Measurements from ENCODE around the gene TRAPPC6A.

Gene TRAPPC6A

GRCh38 chr19:45149129-45149528, 28.9 kb downstream of the TRAPPC6A start:
- no peak for DNase-seq (ENCODE audit: low read depth)

- no peak for DNase-seq (ENCODE audit: low read depth)
Observed at GRCh38 chr19:45147835-45148676, 30.0 kb downstream of the TRAPPC6A start.

DNA sequence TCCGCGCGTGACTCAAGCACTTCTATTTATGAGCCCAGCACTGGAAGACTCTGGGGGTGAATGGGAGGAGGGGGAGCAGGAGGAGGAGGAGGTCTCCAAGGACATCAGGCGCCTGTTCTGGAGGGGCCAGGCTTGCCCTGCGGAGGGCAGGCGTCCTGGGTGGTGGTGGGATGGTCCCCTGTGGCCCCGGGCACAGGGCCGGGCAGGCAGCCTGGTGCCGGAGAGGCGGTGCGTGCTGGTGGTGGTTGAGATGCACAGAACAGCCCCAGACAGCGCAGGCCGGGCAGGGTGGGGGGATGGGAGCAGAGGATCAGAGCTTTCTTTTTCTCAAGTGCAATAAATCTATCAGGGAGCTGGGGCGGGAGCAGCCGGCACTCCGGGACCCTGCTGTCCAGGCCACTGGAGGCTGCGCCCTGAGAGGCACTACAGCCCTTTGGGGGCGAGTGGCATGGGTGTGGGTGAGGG, 31.3 kb downstream of the TRAPPC6A start:
- DNase-seq (ENCODE audit: low read depth): no peak

- no peak for DNase-seq (ENCODE audit: low read depth)
Observed at GRCh38 chr19:45146251-45146650, 31.8 kb downstream of the TRAPPC6A start.

DNA sequence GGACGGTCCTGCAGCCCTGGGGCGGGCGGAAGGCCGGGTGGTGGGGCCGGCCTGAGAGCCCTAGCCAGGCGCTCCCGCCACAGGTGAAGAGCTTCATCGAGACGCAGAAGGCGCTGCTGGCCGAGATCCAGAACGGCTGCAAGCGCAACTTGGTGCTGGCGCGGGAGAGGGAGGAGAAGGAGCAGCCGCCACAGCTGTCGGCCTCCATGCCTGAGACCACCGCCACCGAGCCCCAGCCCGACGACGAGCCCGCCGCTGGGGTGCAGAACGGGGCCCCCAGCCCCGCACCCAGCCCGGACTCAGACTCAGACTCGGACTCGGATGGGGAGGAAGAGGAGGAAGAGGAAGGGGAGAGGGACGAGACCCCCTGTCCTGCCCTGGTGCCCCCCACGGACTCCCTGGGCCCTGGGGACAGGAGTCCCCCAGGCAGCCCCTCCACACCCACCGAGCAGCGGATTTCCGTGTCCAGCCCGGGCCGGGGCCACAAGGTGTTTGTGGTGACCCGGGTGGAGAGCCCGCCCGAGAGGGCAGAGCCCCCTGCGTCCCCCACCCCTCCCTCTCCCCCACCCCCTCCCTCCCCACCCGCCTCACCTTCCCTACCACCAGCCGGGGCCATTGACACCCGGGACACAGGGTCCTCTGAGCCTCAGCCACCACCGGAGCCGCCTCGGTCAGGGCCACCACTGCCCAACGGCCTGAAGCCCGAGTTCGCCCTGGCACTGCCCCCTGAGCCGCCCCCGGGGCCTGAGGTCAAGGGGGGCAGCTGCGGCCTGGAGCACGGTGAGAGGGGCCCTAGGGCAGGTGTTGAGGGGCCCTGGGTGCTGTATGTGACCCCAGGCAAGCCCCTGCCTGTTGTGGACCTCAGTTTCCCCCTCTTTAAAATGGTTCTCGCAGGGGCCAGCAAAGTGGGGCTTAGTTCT, 32.5 kb downstream of the TRAPPC6A start:
- DNase-seq (ENCODE audit: low read depth): no peak

GRCh38 chr19:45144431-45145269, 33.4 kb downstream of the TRAPPC6A start:
- no peak for DNase-seq (ENCODE audit: low read depth)

DNA sequence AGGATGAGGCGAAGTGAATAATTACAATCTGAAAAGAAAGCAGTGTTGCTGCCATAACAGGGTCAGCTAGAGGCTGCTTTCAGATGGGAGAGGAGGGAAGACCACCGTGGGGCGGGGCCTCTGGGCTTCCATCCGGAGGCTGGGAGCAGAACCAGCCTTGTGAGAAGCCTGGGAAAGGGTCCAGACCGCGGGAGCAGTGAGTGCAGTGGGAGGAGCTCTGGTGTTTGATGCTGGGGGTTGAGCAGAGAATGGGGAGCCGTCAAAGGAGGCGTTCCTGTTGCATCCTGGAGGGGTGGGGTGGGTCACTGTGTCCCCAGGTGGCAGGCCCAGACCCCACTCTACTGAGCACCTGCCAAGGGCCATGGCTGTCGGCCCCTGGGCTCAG, 35.3 kb downstream of the TRAPPC6A start:
- DNase-seq (ENCODE audit: low read depth): no peak

- DNase-seq (ENCODE audit: low read depth): no peak
Observed at GRCh38 chr19:45142016-45142725, 35.9 kb downstream of the TRAPPC6A start.

DNA sequence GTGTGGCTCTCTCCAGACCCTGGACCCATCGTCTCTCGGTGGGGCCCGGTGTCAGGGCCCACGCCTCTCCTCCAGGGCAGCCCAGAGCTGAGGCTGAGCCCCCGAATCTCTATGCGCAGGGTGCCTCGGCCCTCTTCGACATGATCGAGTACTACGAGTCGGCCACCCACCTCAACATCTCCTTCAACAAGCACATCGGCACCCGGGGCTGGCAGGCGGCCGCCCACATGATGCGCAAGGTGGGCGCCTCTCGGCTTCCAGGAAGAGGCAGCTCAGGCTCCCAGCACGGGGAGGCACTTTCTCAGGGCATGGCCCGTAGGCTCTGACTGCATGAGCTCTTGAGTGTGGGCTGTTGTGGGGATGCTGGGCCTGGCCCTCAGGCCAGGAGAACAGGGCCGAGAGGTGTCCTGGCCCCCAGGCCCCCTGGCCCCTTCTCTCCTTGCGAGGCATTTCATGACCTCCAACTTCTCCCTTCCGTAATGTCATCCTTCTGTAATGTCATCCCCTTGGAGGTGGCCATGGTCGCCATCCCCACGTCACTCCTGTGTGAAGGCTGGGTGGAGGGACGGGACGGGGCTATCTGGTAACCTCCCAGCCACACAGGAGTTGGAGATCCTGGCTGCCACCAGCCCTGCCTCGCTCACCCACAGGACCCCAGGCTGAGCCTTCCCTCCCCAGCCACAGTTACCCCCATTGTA, 36.7 kb downstream of the TRAPPC6A start:
- no peak for DNase-seq (ENCODE audit: low read depth)

GRCh38 chr19:45140533-45140932, 37.5 kb downstream of the TRAPPC6A start:
- no peak for DNase-seq (ENCODE audit: low read depth)

GRCh38 chr19:45140144-45140503, 37.9 kb downstream of the TRAPPC6A start:
- no peak for DNase-seq (ENCODE audit: low read depth)

DNA sequence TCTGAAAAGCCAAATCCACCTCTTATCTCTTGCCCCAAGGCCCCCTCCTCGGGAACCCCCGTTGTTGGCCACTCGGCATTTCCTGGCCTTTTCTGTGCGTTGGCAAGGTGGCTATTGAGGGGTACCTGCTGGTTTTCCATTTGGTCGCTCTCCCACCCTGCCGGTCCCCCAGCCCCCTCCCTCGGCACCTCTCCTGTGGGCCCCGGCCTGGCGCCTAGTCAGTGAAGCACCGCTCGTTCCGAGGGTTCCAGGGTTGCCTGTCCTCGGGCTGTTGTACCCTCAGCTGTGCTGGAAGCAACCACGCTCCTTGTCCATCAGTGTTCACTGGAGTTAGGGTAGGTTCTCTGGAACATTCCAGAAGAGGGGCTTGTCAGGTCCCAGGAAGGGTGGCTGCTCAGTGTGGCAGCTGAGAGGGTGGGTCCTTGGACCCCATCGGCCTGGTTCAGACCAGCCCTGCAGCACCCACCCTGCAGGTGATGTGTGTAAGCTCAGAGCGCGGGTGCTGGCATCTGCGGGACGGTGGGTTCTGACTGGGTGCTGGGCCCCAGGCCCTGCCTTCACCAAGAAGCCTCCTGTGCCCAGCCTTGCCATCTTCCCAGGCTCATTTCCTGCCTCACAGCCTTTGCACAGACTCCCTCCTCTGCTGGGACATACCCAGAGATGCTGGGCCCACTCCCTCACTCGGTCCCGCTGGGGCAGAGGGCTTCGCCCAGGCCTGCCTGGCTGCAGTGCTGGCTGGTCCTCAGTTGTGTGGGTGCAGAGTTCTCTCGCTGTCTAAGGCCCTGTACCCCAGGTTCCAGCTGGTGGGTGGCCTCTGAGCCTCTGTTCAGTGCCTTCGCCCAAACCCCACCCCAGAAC, 38.5 kb downstream of the TRAPPC6A start:
- no peak for DNase-seq (ENCODE audit: low read depth)

DNA sequence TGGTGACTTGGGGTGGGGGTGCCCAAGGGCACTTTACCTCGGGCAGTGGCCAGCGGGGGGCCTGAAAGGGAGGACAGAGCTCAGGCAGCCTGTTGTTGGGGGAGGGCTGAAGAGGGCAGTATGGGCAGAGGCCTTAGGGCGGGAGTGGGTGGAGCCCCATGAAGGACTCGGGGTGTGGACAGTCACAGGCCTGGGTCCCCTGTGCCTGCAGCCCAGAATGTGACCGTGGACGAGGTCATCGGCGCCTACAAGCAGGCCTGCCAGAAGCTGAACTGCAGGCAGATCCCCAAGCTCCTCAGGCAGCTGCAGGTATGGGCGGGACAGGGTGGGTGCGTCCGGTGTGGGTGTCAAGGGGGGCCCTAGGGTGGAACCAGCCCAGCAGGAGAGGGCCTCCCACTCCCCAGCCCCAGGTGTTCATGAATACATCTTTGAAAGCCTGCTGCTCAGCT, 39.7 kb downstream of the TRAPPC6A start:
- no peak for DNase-seq (ENCODE audit: low read depth)

DNA sequence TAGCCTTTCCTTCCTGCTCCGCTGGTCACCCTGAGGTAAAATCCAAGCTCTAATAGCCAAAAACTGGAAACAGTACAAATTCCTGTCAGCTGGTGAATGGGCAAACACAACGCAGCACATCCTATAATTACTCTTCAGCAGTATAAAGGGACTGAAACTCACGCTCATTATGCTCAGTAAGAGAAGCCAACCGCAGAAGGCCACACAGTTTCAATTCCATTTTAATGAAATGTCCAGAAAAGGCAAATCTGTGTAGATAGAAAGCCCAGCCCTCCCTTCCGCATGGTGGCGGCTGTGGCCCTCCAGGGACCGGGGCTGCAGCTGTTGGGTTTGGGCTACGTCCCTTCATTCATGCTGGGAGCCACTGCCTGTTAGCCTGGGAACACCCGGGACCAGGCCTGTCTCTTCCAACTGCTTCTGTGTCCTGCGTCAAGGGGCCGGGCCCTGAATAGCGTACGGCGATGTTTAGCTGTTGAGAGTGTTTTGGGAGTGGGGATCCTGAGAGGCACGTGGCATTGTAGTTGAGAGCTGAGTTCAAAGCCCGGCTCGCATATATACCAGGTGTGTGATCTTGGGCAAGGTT, 40.8 kb downstream of the TRAPPC6A start:
- no peak for DNase-seq (ENCODE audit: low read depth)

GRCh38 chr19:45136507-45137178, 41.4 kb downstream of the TRAPPC6A start:
- DNase-seq (ENCODE audit: low read depth): no peak

GRCh38 chr19:45135176-45135885, 42.7 kb downstream of the TRAPPC6A start:
- no peak for DNase-seq (ENCODE audit: low read depth)

GRCh38 chr19:45133661-45134060, 44.4 kb downstream of the TRAPPC6A start:
- DNase-seq (ENCODE audit: low read depth): no peak
